ENCODE data around the gene OR52E4. TPM values are rescaled to one million over a fixed set of nuclear protein-coding genes. Genes with fewer than 3 reads are reported as not detected.

Gene OR52E4
- total and polyA plus RNA-seq, 2 donors (not counting 3 experiments of a cell fraction or from before 2014, with no cell fraction given) = not detected

DNA sequence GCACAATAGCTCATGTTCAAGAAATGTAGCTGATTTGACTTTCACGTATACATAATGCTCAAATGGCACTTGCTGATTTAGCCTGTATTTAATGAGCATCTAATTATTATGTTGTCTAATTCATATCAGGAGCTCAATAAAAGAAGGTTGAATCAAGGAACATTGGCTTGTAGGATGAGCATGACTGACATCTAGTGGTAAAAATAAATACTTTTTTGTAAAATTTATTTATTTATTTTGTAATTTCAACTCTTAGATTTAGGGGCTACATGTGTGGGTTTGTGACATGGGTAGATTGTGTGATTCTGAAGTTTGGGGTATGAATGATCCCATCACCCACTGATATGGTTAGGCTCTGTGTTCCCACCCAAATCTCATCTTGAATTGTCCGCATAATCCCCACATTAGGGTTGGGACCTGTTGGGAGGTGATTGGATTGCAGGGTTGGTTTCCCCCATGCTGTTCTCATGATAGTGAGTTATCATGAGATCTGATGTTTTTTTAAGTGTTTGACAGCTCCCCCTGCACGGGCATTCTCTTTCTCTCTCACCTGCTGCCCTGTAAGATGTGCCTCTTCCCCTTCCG, 10.9 kb downstream of the OR52E4 start:
- no peaks in the 10 kb centered on the region for H3K9me3 ChIP-seq (replicated peaks; ENCODE audit: control insufficient read depth, insufficient read depth, low read length)
- H3K4me2 ChIP-seq (ENCODE audit: insufficient read depth, low read length) = no peak overlapping the region
- TF ChIP-seq, protein P1, sequence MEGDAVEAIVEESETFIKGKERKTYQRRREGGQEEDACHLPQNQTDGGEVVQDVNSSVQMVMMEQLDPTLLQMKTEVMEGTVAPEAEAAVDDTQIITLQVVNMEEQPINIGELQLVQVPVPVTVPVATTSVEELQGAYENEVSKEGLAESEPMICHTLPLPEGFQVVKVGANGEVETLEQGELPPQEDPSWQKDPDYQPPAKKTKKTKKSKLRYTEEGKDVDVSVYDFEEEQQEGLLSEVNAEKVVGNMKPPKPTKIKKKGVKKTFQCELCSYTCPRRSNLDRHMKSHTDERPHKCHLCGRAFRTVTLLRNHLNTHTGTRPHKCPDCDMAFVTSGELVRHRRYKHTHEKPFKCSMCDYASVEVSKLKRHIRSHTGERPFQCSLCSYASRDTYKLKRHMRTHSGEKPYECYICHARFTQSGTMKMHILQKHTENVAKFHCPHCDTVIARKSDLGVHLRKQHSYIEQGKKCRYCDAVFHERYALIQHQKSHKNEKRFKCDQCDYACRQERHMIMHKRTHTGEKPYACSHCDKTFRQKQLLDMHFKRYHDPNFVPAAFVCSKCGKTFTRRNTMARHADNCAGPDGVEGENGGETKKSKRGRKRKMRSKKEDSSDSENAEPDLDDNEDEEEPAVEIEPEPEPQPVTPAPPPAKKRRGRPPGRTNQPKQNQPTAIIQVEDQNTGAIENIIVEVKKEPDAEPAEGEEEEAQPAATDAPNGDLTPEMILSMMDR (IDR thresholded peaks at IDR 0.05; ENCODE audit: extremely low read depth in 1 of 2, insufficient read depth in 1 of 2, low read depth in 1 of 2, low read length in 2 of 2) = peak in 1 of 2 donors; percentile 13
- TF ChIP-seq FOS (IDR thresholded peaks at IDR 0.05; ENCODE audit: borderline replicate concordance, insufficient read depth, low read length) = no peak
- H3K9me1 ChIP-seq (replicated peaks; ENCODE audit: control insufficient read depth, extremely low read depth, insufficient read depth, low read length) = no peaks in the 10 kb centered on the region
- H3K27me3 ChIP-seq (ENCODE audit: control insufficient read depth in 2 of 2, insufficient read depth in 2 of 2, low read length in 2 of 2) = no peaks in the 10 kb centered on the region
- intact Hi-C loops (cut with micrococcal nuclease) = loop anchor here (1.0 to 5.0 kb wide), 2 partner anchors 415 to 769 kb away; no protein-coding TSS in a partner anchor
- no peaks in the 10 kb centered on the region for H3K79me2 ChIP-seq (ENCODE audit: control insufficient read depth, insufficient read depth, low read length)
- DNase-seq (ENCODE audit: low read depth, low spot score) = peak; percentile 32
- no peak overlapping the region for H3K4me3 ChIP-seq (replicated peaks in 1 of 3; ENCODE audit: insufficient read depth in 1 of 3, low read depth in 1 of 3, low read length in 3 of 3)
- CTCF ChIA-PET = interaction anchor here (0.6 to 1.4 kb wide), 39 partner anchors 9 to 1299 kb away, joined by 3 to 29 read pairs (median 4); partner anchors contain the start of genes OR51D1, OR52E4 and TRIM5
- POLR2A ChIA-PET = no interaction called here
- peak; percentile 76 for FAIRE-seq
- no peaks in the 10 kb centered on the region for H4K20me1 ChIP-seq (replicated peaks; ENCODE audit: control insufficient read depth, extremely low read depth, insufficient read depth, low read length)
- no peaks in the 10 kb centered on the region for H3K4me1 ChIP-seq (ENCODE audit: control insufficient read depth, extremely low read depth, insufficient read depth, low read length)
- H2AFZ ChIP-seq (ENCODE audit: low read depth, low read length) = no peak overlapping the region
- dilution Hi-C loops (cut with MboI; ENCODE audit: extremely low pct_ligation_motif_present, low sequenced_read_pairs) = no loop called here
- no TSS peak for BruUV-seq (replicated peaks)
- H3K9ac ChIP-seq (replicated peaks; ENCODE audit: extremely low read depth, insufficient read depth, low read length) = no peak overlapping the region
- H3K27ac ChIP-seq (ENCODE audit: insufficient read depth, low read depth, low read length) = no peak overlapping the region
- H3K36me3 ChIP-seq (ENCODE audit: control insufficient read depth in 2 of 2, extremely low read depth in 1 of 2, insufficient read depth in 2 of 2, low read length in 2 of 2) = no peaks in the 10 kb centered on the region

GRCh38 chr11:5892908-5893307, 12.5 kb downstream of the OR52E4 start, which contains the start of gene OR52E5:
OR52E5 (plus strand) TSS chr11:5893208; CDS start chr11:5900777, 7,569 bp downstream.
- dilution Hi-C loops (cut with MboI; ENCODE audit: extremely low pct_ligation_motif_present, low sequenced_read_pairs) = no loop called here
- POLR2A ChIA-PET = no interaction called here
- intact Hi-C loops (cut with micrococcal nuclease) = loop anchor here (5.0 kb wide), 1 partner anchor 771 kb away; no protein-coding TSS in a partner anchor
- no peak within 1 kb of the TSS for H2AFZ ChIP-seq (ENCODE audit: low read depth, low read length)
- H3K4me3 ChIP-seq (replicated peaks in 1 of 3; ENCODE audit: insufficient read depth in 1 of 3, low read depth in 1 of 3, low read length in 3 of 3) = no peak within 1 kb of the TSS
- H3K36me3 ChIP-seq (ENCODE audit: control insufficient read depth in 2 of 2, extremely low read depth in 1 of 2, insufficient read depth in 2 of 2, low read length in 2 of 2) = no peaks in the 10 kb centered on the region
- no peaks in the 10 kb centered on the region for H3K9me1 ChIP-seq (replicated peaks; ENCODE audit: control insufficient read depth, extremely low read depth, insufficient read depth, low read length)
- FAIRE-seq = no peak
- no peak for TF ChIP-seq POLR2A (IDR thresholded peaks at IDR 0.05; ENCODE audit: low read depth, low read length)
- TF ChIP-seq EZH2 (IDR thresholded peaks at IDR 0.05; ENCODE audit: borderline replicate concordance, low read depth, low read length, severe bottlenecking) = no peak
- TF ChIP-seq FOS (IDR thresholded peaks at IDR 0.05; ENCODE audit: borderline replicate concordance, insufficient read depth, low read length) = no peak
- TF ChIP-seq, protein P2, sequence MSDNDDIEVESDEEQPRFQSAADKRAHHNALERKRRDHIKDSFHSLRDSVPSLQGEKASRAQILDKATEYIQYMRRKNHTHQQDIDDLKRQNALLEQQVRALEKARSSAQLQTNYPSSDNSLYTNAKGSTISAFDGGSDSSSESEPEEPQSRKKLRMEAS (IDR thresholded peaks at IDR 0.05; ENCODE audit: insufficient read depth, insufficient read length) = no peak
- H4K20me1 ChIP-seq (replicated peaks; ENCODE audit: control insufficient read depth, extremely low read depth, insufficient read depth, low read length) = no peaks in the 10 kb centered on the region
- CTCF ChIA-PET = no interaction called here
- no peak within 1 kb of the TSS for H3K9ac ChIP-seq (replicated peaks; ENCODE audit: extremely low read depth, insufficient read depth, low read length)
- H3K4me2 ChIP-seq (ENCODE audit: insufficient read depth, low read length) = no peak within 1 kb of the TSS
- no peak within 1 kb of the TSS for H3K27ac ChIP-seq (ENCODE audit: insufficient read depth, low read depth, low read length)
- no peaks in the 10 kb centered on the region for H3K4me1 ChIP-seq (ENCODE audit: control insufficient read depth, extremely low read depth, insufficient read depth, low read length)
- no peaks in the 10 kb centered on the region for H3K9me3 ChIP-seq (replicated peaks; ENCODE audit: control insufficient read depth, insufficient read depth, low read length)
- BruUV-seq (replicated peaks) = no TSS peak
- no peaks in the 10 kb centered on the region for H3K27me3 ChIP-seq (ENCODE audit: control insufficient read depth in 2 of 2, insufficient read depth in 2 of 2, low read length in 2 of 2)
- H3K79me2 ChIP-seq (ENCODE audit: control insufficient read depth, insufficient read depth, low read length) = no peaks in the 10 kb centered on the region
- no peak for DNase-seq (ENCODE audit: low read depth, low spot score)
